H1 (cell line): Measurements from ENCODE around the gene C19orf67. TPM values are rescaled to one million over a fixed set of nuclear protein-coding genes. Genes with fewer than 3 reads are reported as not detected.

ENCODE experiments used
- CTCF ChIA-PET: fragments of 300-600 bp; sonication (Branson Sonifier 250); formaldehyde crosslinking; loops from one replicate; lab custom pipeline; 2021; ENCODE audit not compliant: partially characterized antibody; lab: Charles Lee
- POLR2A ChIA-PET: fragments of 300-600 bp; sonication (Branson Sonifier 250); formaldehyde crosslinking; loops from one replicate; lab custom pipeline; 2021; ENCODE audit warnings: inconsistent platforms; ENCODE audit not compliant: partially characterized antibody; lab: Charles Lee
- DNase-seq, 2 experiments: peaks; one replicate each; pipeline versions ENCODE4 v3.0.0 to v3.0.0-alpha.2; 2010 to 2022; ENCODE audit warnings: low spot score in 2 of 2, low read depth in 1 of 2, mixed read lengths in 1 of 2
- FAIRE-seq: peaks from 2 replicates; lab custom pipeline; 2011; peaks lifted over from hg19 to GRCh38; lab: Jason Lieb, UNC
- H2AFZ ChIP-seq: 2 replicates; pipeline ENCODE4 v1.8.1; 2012; ENCODE audit warnings: low read length, inconsistent platforms
- H2AK5ac ChIP-seq: 2 replicates; pipeline ENCODE4 v1.6.1; 2013; ENCODE audit warnings: low read depth, low read length
- H2BK120ac ChIP-seq: replicated peaks from 2 replicates; pipeline ENCODE3; 2013; ENCODE audit warnings: low read depth, low read length, inconsistent platforms
- H2BK12ac ChIP-seq: 2 replicates; pipeline ENCODE4 v1.6.1; 2013; ENCODE audit warnings: low read depth, low read length
- H2BK15ac ChIP-seq: 2 replicates; pipeline ENCODE4 v1.6.1; 2013; ENCODE audit warnings: low read length
- H2BK20ac ChIP-seq: 2 replicates; pipeline ENCODE4 v1.6.1; 2013; ENCODE audit warnings: low read length
- H2BK5ac ChIP-seq: 2 replicates; pipeline ENCODE4 v1.6.1; 2013; ENCODE audit warnings: low read depth, low read length
- H3K14ac ChIP-seq: 2 replicates; pipeline ENCODE4 v1.6.1; 2013; ENCODE audit warnings: inconsistent platforms; ENCODE audit not compliant: insufficient read length
- H3K18ac ChIP-seq: 2 replicates; pipeline ENCODE4 v1.6.1; 2013; ENCODE audit warnings: low read length; ENCODE audit errors: extremely low read depth
- H3K23ac ChIP-seq: 2 replicates; pipeline ENCODE4 v1.6.1; 2013; ENCODE audit warnings: inconsistent platforms; ENCODE audit not compliant: insufficient read length
- H3K23me2 ChIP-seq: 2 replicates; pipeline ENCODE4 v1.6.1; 2013; ENCODE audit warnings: low read depth, low read length
- H3K27ac ChIP-seq: 2 replicates; pipeline ENCODE4 v1.6.1; 2011; ENCODE audit warnings: low read depth, low read length, inconsistent platforms
- H3K27me3 ChIP-seq, 4 experiments: replicated peaks in 1 of 4; 1 replicate in 1 of 4; 2 replicates in 3 of 4; pipeline versions ENCODE4 v1.6.1 to v1.8.1; 2011 to 2013; ENCODE audit warnings: low read length in 3 of 4, mild to moderate bottlenecking in 3 of 4, inconsistent platforms in 2 of 4, mixed read lengths in 2 of 4, moderate library complexity in 1 of 4; ENCODE audit not compliant: control insufficient read depth in 3 of 4, insufficient read depth in 3 of 4; ENCODE audit errors: extremely low read depth in 1 of 4
- H3K36me3 ChIP-seq, 4 experiments: 2 replicates each; pipeline versions ENCODE4 v1.6.1 to v1.8.1; 2011 to 2013; ENCODE audit warnings: mild to moderate bottlenecking in 4 of 4, low read length in 3 of 4, moderate library complexity in 2 of 4, control low read depth in 1 of 4, inconsistent platforms in 1 of 4; ENCODE audit not compliant: insufficient read depth in 4 of 4, control insufficient read depth in 2 of 4
- H3K4ac ChIP-seq: replicated peaks from 2 replicates; pipeline ENCODE3; 2013; ENCODE audit warnings: low read length, low read depth, mixed read lengths, inconsistent platforms; ENCODE audit not compliant: insufficient read length
- H3K4me1 ChIP-seq, 4 experiments: replicated peaks in 1 of 4; 1 replicate in 1 of 4; 2 replicates in 3 of 4; pipeline versions ENCODE4 v1.6.1 to v1.8.1; 2011 to 2013; ENCODE audit warnings: low read length in 3 of 4, inconsistent platforms in 2 of 4, mixed read lengths in 1 of 4; ENCODE audit not compliant: insufficient read depth in 4 of 4, control insufficient read depth in 3 of 4
- H3K4me2 ChIP-seq, 2 experiments: 2 replicates each; pipeline versions ENCODE4 v1.6.1 to v1.8.1; 2011 to 2013; ENCODE audit warnings: low read depth in 2 of 2, low read length in 2 of 2, control low read depth in 1 of 2, inconsistent platforms in 1 of 2, mild to moderate bottlenecking in 1 of 2; ENCODE audit not compliant: insufficient read depth in 1 of 2
- H3K4me3 ChIP-seq, 4 experiments: fragments of 200-600, 300-600 bp in 1 of 4; sonication (generic), shearing (Covaris generic), sonication (Bioruptor Twin) in 1 of 4; 2 replicates each; pipeline versions ENCODE4 v1.5.1 to v1.8.1; 2011 to 2016; ENCODE audit warnings: low read length in 4 of 4, low read depth in 3 of 4, control low read depth in 2 of 4, inconsistent platforms in 2 of 4, mild to moderate bottlenecking in 2 of 4, mixed read lengths in 1 of 4, moderate library complexity in 1 of 4; ENCODE audit not compliant: insufficient read depth in 2 of 4; ENCODE audit errors: extremely low read depth in 1 of 4
- H3K56ac ChIP-seq: replicated peaks from 2 replicates; pipeline ENCODE3; 2013; ENCODE audit warnings: low read depth, mild to moderate bottlenecking, mixed read lengths, low read length, inconsistent platforms; ENCODE audit not compliant: insufficient read length
- H3K79me1 ChIP-seq: 2 replicates; pipeline ENCODE4 v1.6.1; 2013; ENCODE audit warnings: low read depth, low read length, control low read depth
- H3K79me2 ChIP-seq, 2 experiments: 2 replicates each; pipeline versions ENCODE4 v1.6.1 to v1.8.1; 2012 to 2013; ENCODE audit warnings: low read length in 2 of 2, mild to moderate bottlenecking in 2 of 2, inconsistent platforms in 1 of 2; ENCODE audit not compliant: insufficient read depth in 2 of 2, control insufficient read depth in 1 of 2
- H3K9ac ChIP-seq, 4 experiments: replicated peaks in 1 of 4; 1 replicate in 1 of 4; 2 replicates in 3 of 4; pipeline versions ENCODE4 v1.6.1 to v1.8.1; 2011 to 2013; ENCODE audit warnings: low read depth in 3 of 4, low read length in 3 of 4, control low read depth in 2 of 4, mild to moderate bottlenecking in 2 of 4, moderate library complexity in 2 of 4, inconsistent platforms in 1 of 4; ENCODE audit errors: extremely low read depth in 1 of 4
- H3K9me3 ChIP-seq, 2 experiments: 2 replicates each; pipeline versions ENCODE4 v1.6.1 to v1.8.1; 2012 to 2013; ENCODE audit warnings: mild to moderate bottlenecking in 2 of 2, moderate library complexity in 2 of 2, control low read depth in 1 of 2, inconsistent platforms in 1 of 2, low read depth in 1 of 2, low read length in 1 of 2, mixed read lengths in 1 of 2; ENCODE audit not compliant: insufficient read depth in 2 of 2
- H4K20me1 ChIP-seq, 2 experiments: replicated peaks in 1 of 2; 2 replicates each; pipeline versions ENCODE3 to v1.8.1; 2011 to 2013; ENCODE audit warnings: inconsistent platforms in 2 of 2, low read length in 2 of 2, mild to moderate bottlenecking in 1 of 2; ENCODE audit not compliant: insufficient read depth in 2 of 2, control insufficient read depth in 1 of 2
- H4K5ac ChIP-seq: 2 replicates; pipeline ENCODE4 v1.6.1; 2013; ENCODE audit warnings: low read length, low read depth, mixed read lengths, inconsistent platforms; ENCODE audit not compliant: insufficient read length
- H4K8ac ChIP-seq: 2 replicates; pipeline ENCODE4 v1.8.0; 2013; ENCODE audit warnings: mild to moderate bottlenecking, moderate library complexity, low read length, inconsistent platforms; ENCODE audit not compliant: insufficient read depth; ENCODE audit errors: extremely low read depth
- H4K91ac ChIP-seq: replicated peaks from 2 replicates; pipeline ENCODE3; 2013; ENCODE audit warnings: low read length, mixed read lengths, inconsistent platforms; ENCODE audit not compliant: insufficient read length
- BRCA1 ChIP-seq: IDR thresholded peaks from 2 replicates; pipeline ENCODE4 v1.6.1; 2012; ENCODE audit warnings: low read depth, low read length, improper control_type of control experiment
- CHD2 ChIP-seq: IDR thresholded peaks from 2 replicates; pipeline ENCODE4 v1.6.1; 2012; ENCODE audit warnings: low read length, improper control_type of control experiment
- E2F6 ChIP-seq: IDR thresholded peaks from 2 replicates; pipeline ENCODE4 v1.6.1; 2012; ENCODE audit warnings: inconsistent platforms
- GTF2F1 ChIP-seq: IDR thresholded peaks from 2 replicates; pipeline ENCODE4 v1.6.1; 2012; ENCODE audit warnings: low read depth, low read length, improper control_type of control experiment, borderline replicate concordance
- KDM4A ChIP-seq: IDR thresholded peaks from one replicate; pipeline ENCODE4 v1.7.1; 2012; ENCODE audit warnings: low read depth, mild to moderate bottlenecking, moderate library complexity, low read length, inconsistent platforms; ENCODE audit not compliant: severe bottlenecking
- KDM5A ChIP-seq: fragments of 200-600 bp; IDR thresholded peaks from 2 replicates; pipeline ENCODE4 v1.7.1; 2012; ENCODE audit warnings: mild to moderate bottlenecking, low read length, inconsistent platforms, mixed read lengths
- MAFK ChIP-seq: IDR thresholded peaks from 2 replicates; pipeline ENCODE4 v1.6.1; 2012; ENCODE audit warnings: low read depth, mild to moderate bottlenecking, improper control_type of control experiment, low read length
- RAD21 ChIP-seq, 2 experiments: IDR thresholded peaks in 1 of 2; conservative IDR thresholded peaks in 1 of 2; 2 replicates each; pipeline ENCODE4 v1.6.1; 2011; ENCODE audit warnings: low read depth in 2 of 2, low read length in 2 of 2, improper control_type of control experiment in 1 of 2, inconsistent platforms in 1 of 2, mild to moderate bottlenecking in 1 of 2, moderate library complexity in 1 of 2
- SAP30 ChIP-seq: fragments of 300-600 bp; sonication (generic); IDR thresholded peaks from 2 replicates; pipeline ENCODE4 v1.7.1; 2012; ENCODE audit warnings: low read length, moderate library complexity, mild to moderate bottlenecking, inconsistent platforms; ENCODE audit not compliant: insufficient read depth, insufficient replicate concordance
- SIN3A ChIP-seq, 2 experiments: IDR thresholded peaks in 1 of 2; conservative IDR thresholded peaks in 1 of 2; 2 replicates each; pipeline ENCODE4 v1.6.1; 2011 to 2012; ENCODE audit warnings: low read length in 2 of 2, improper control_type of control experiment in 1 of 2, low read depth in 1 of 2, mild to moderate bottlenecking in 1 of 2
- SIRT6 ChIP-seq: IDR thresholded peaks from one replicate; pipeline ENCODE4 v1.7.1; 2012; ENCODE audit warnings: low read length, inconsistent platforms
- TCF12 ChIP-seq: IDR thresholded peaks from 2 replicates; pipeline ENCODE4 v1.6.1; 2011; ENCODE audit warnings: low read depth, mild to moderate bottlenecking, low read length
- YY1 ChIP-seq: IDR thresholded peaks from 2 replicates; pipeline ENCODE4 v1.6.1; 2011; ENCODE audit warnings: low read depth, mild to moderate bottlenecking, low read length
- WGBS, 2 experiments: shearing (Covaris generic) in 1 of 2; methylation state at CpG; one replicate each; pipeline versions ENCODE4 v1.1.6 to v1.1.7; 2013 to 2015; ENCODE audit warnings: low lambda C conversion rate in 2 of 2, mixed read lengths in 2 of 2, inconsistent platforms in 1 of 2, low coverage in 1 of 2, missing lambda C conversion rate in 1 of 2; ENCODE audit not compliant: insufficient replicate concordance in 2 of 2, insufficient coverage in 1 of 2, insufficient read length in 1 of 2; ENCODE audit errors: extremely low coverage in 1 of 2, missing lambda C conversion rate in 1 of 2; 5-methylcytosine and 5-hydroxymethylcytosine counted together
- polyA plus RNA-seq, 7 experiments: library from polyadenylated mRNA; depleted of rRNA in 3 of 7; stranded (reverse) in 5 of 7; unstranded in 2 of 7; fragments of >200 nt in 5 of 7; fragments of 200-250 nt in 2 of 7; gene quantifications; 1 replicate in 5 of 7; 2 replicates in 1 of 7; 4 replicates in 1 of 7; pipeline versions ENCODE4 v1.2.1 to v1.2.3, GENCODE V29; 2011 to 2013; ENCODE audit warnings: missing spikeins in 2 of 7, mixed read lengths in 2 of 7
- total RNA-seq: library from RNA; stranded (reverse); fragmentation: NEBNext Ultra II Directional; extraction: Animal tissue kit (Norgen Biotek cat#: 25700); gene quantifications from 2 replicates; pipeline ENCODE4 v1.2.1, GENCODE V29; 2021

Gene C19orf67
- total and polyA plus RNA-seq, 2 of the 8 experiments (the other 6 are each of a cell fraction or from before 2014, with no cell fraction given) = 0.12 TPM; not detected in 1

- H4K91ac ChIP-seq = no peak overlapping the region
- H3K23me2 ChIP-seq = peaks cover 12% of the 10 kb centered on the region; the same call in 1 of the 2 replicates
- POLR2A ChIA-PET = interaction anchor here (0.9 kb wide), 2 partner anchors 27 to 96 kb away, joined by 3 to 4 read pairs; partner anchors contain the start of gene IL27RA
- DNase-seq (peak in 1 of 2 experiments; percentile 93), FAIRE-seq (no peak)
- peaks cover 0 to 10% (median 3%) of the 10 kb centered on the region in 4 experiments; a peak in 4 of 7 replicates for H3K4me1 ChIP-seq
- 16% methylated on average over 15 of the region's 15 CpGs; no CpG with 5 or more reads in 1 of the 2 experiments for WGBS, 2 experiments
- no peak overlapping the region for H2BK15ac ChIP-seq
- no peak overlapping the region for H2BK120ac ChIP-seq
- no peak overlapping the region for H3K23ac ChIP-seq
- H3K79me2 ChIP-seq = no peaks in the 10 kb centered on the region
- no peak overlapping the region for H3K14ac ChIP-seq
- no peak overlapping the region for H3K27ac ChIP-seq
- no peak overlapping the region for H2AK5ac ChIP-seq
- no peak overlapping the region for H2BK12ac ChIP-seq
- H3K18ac ChIP-seq = no peak overlapping the region
- H2AFZ ChIP-seq = no peak overlapping the region
- peaks cover 5 to 19% (median 14%) of the 10 kb centered on the region in 4 experiments for H3K27me3 ChIP-seq
- no peak overlapping the region for H3K9ac ChIP-seq
- H3K9me3 ChIP-seq = no peaks in the 10 kb centered on the region
- H3K4ac ChIP-seq = no peak overlapping the region
- no peak overlapping the region for H3K56ac ChIP-seq
- CTCF ChIA-PET = interaction anchor here (0.6 to 7.3 kb wide), 45 partner anchors 11 to 616 kb away, joined by 3 to 103 read pairs (median 4); partner anchors contain the start of genes ASF1B, C19orf67, IL27RA and MISP3
- no peak overlapping the region for H2BK20ac ChIP-seq
- H4K5ac ChIP-seq = no peak overlapping the region
- H4K8ac ChIP-seq = no peak overlapping the region
- H3K4me2 ChIP-seq = peak overlapping the region; percentile 61 to 77; a peak in 2 of 4 replicates
- H4K20me1 ChIP-seq = peaks cover 0 to 2% of the 10 kb centered on the region in 2 experiments
- no peak overlapping the region for H3K4me3 ChIP-seq
- H3K36me3 ChIP-seq = no peaks in the 10 kb centered on the region
- no peaks in the 10 kb centered on the region for H3K79me1 ChIP-seq
- no peak overlapping the region for H2BK5ac ChIP-seq
- TF ChIP-seq CHD2 (no peak), KDM5A (no peak), SIN3A (conservative IDR thresholded peaks at IDR 0.05 in 1 of 2, IDR thresholded peaks at IDR 0.05 in 1 of 2; ENCODE audit: low read depth in 1 of 2, low read length in 2 of 2) (no peak), TCF12 (no peak), SAP30 (no peak), YY1 (peak; percentile 48; the same call in 1 of the 2 replicates), MAFK (no peak), KDM4A (no peak), SIRT6 (no peak), BRCA1 (no peak), RAD21 (IDR thresholded peaks at IDR 0.05 in 1 of 2, conservative IDR thresholded peaks at IDR 0.05 in 1 of 2; ENCODE audit: low read depth in 2 of 2, low read length in 2 of 2) (peak; percentile 50 to 52; a peak in 3 of 4 replicates), GTF2F1 (no peak), E2F6 (no peak)
Measured at GRCh38 chr19:14059093-14059480, 26.5 kb downstream of the C19orf67 start.
